HG02870 (cell line): ENCODE results near the gene LINC00632.
"Not testable (repeated sequence)": the region's sequence is repeated elsewhere in the genome, so short reads cannot be mapped to it uniquely, and the experiment has no call there.

Experiments used
- ATAC-seq: cut with Tn5 transposase; IDR thresholded peaks from one replicate; pipeline ENCODE4 v1.9.1; 2021; ENCODE audit warnings: mild to moderate bottlenecking, moderate library complexity; ENCODE audit not compliant: unreplicated experiment

Gene LINC00632

GRCh38 chrX:140709421-140709846 is at the start of gene LINC00632:
TSS of gene LINC00632 (plus strand) at chrX:140709759.
- ATAC-seq: no peak

- ATAC-seq: no peak
Observed at GRCh38 chrX:140661643-140662042, 47.9 kb upstream of the LINC00632 start.

GRCh38 chrX:140664939-140665338 is 44.6 kb upstream of the LINC00632 start:
- ATAC-seq: peak; percentile 53

- no peak for ATAC-seq
Observed at GRCh38 chrX:140672840-140673731, 36.5 kb upstream of the LINC00632 start.

- ATAC-seq: no peak
Observed at GRCh38 chrX:140687706-140688105, 21.9 kb upstream of the LINC00632 start.

- ATAC-seq: not testable (repeated sequence)
Observed at GRCh38 chrX:140691596-140691995, 18.0 kb upstream of the LINC00632 start.

GRCh38 chrX:140697618-140698017 is 11.9 kb upstream of the LINC00632 start:
- no peak for ATAC-seq

GRCh38 chrX:140701480-140701879 is 8.1 kb upstream of the LINC00632 start:
- peak; percentile 83 for ATAC-seq

- no peak for ATAC-seq
Observed at GRCh38 chrX:140710710-140711109, 1.2 kb downstream of the LINC00632 start.

- ATAC-seq: no peak
Observed at GRCh38 chrX:140711894-140712293, 2.3 kb downstream of the LINC00632 start.

- ATAC-seq: peak; percentile 58
Observed at GRCh38 chrX:140712413-140713173, 3.0 kb downstream of the LINC00632 start.

GRCh38 chrX:140713174-140713539 is 3.6 kb downstream of the LINC00632 start:
- peak; percentile 67 for ATAC-seq

- no peak for ATAC-seq
Observed at GRCh38 chrX:140715787-140716186, 6.2 kb downstream of the LINC00632 start.

GRCh38 chrX:140723121-140723715 is 13.7 kb downstream of the LINC00632 start:
- no peak for ATAC-seq

GRCh38 chrX:140724309-140724708 is 14.8 kb downstream of the LINC00632 start:
- ATAC-seq: no peak

- no peak for ATAC-seq
Observed at GRCh38 chrX:140724736-140725135, 15.2 kb downstream of the LINC00632 start.

- ATAC-seq: no peak
Observed at GRCh38 chrX:140725500-140725899, 15.9 kb downstream of the LINC00632 start.

GRCh38 chrX:140733766-140734342 is 24.3 kb downstream of the LINC00632 start:
- ATAC-seq: peak; percentile 91

GRCh38 chrX:140744085-140744484 is 34.5 kb downstream of the LINC00632 start:
- no peak for ATAC-seq

GRCh38 chrX:140756941-140757340 is 47.4 kb downstream of the LINC00632 start:
- ATAC-seq: no peak

GRCh38 chrX:140762061-140762460 is 52.5 kb downstream of the LINC00632 start:
- peak; percentile 85 for ATAC-seq
